Brain microvascular endothelial cell (primary cell): ENCODE data around the gene ITGB3BP.

Source experiments
- DNase-seq: peaks from one replicate; pipeline ENCODE4 v3.0.0-alpha.2; 2020
- H3K27ac ChIP-seq: fragments of 250-450 bp; sonication (Bioruptor Pico); 2 replicates; pipeline ENCODE4 v1.5.1; 2020; ENCODE audit warnings: mild to moderate bottlenecking, moderate library complexity
- H3K27me3 ChIP-seq: fragments of 250-450 bp; sonication (Bioruptor Pico); replicated peaks from 2 replicates; pipeline ENCODE4 v1.5.1; 2020; ENCODE audit warnings: mild to moderate bottlenecking
- H3K36me3 ChIP-seq: fragments of 250-450 bp; sonication (Bioruptor Pico); replicated peaks from 2 replicates; pipeline ENCODE4 v1.5.1; 2020; ENCODE audit warnings: mild to moderate bottlenecking
- H3K4me3 ChIP-seq: 2 replicates; pipeline ENCODE4 v1.5.1; 2011; ENCODE audit warnings: low read depth, mild to moderate bottlenecking, control low read depth, low read length, moderate library complexity
- in situ Hi-C: cut with HindIII; loops from 2 replicates; pipeline ENCODE4 v1.10.0; 2017; ENCODE audit warnings: low sequenced_read_pairs, low pct_ligation_motif_present
- TF ChIP-seq, protein P1 (sequence below): IDR thresholded peaks from 2 replicates; pipeline ENCODE4 v1.5.1; 2011; ENCODE audit warnings: low read depth, mild to moderate bottlenecking, moderate library complexity, low read length, control low read depth, inconsistent platforms; ENCODE audit errors: missing control alignments

The ITGB3BP gene

GRCh38 chr1:63466759-63467158, 56.3 kb downstream of the ITGB3BP start:
- H3K36me3 ChIP-seq, result no peaks in the 10 kb centered on the region
- no peak for DNase-seq
- H3K27ac ChIP-seq, result no peak overlapping the region
- TF ChIP-seq, protein P1, sequence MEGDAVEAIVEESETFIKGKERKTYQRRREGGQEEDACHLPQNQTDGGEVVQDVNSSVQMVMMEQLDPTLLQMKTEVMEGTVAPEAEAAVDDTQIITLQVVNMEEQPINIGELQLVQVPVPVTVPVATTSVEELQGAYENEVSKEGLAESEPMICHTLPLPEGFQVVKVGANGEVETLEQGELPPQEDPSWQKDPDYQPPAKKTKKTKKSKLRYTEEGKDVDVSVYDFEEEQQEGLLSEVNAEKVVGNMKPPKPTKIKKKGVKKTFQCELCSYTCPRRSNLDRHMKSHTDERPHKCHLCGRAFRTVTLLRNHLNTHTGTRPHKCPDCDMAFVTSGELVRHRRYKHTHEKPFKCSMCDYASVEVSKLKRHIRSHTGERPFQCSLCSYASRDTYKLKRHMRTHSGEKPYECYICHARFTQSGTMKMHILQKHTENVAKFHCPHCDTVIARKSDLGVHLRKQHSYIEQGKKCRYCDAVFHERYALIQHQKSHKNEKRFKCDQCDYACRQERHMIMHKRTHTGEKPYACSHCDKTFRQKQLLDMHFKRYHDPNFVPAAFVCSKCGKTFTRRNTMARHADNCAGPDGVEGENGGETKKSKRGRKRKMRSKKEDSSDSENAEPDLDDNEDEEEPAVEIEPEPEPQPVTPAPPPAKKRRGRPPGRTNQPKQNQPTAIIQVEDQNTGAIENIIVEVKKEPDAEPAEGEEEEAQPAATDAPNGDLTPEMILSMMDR, result no peak
- H3K4me3 ChIP-seq, result no peak overlapping the region
- in situ Hi-C loops, result no loop called here
- no peaks in the 10 kb centered on the region for H3K27me3 ChIP-seq

GRCh38 chr1:63466181-63466580, 56.8 kb downstream of the ITGB3BP start:
- DNase-seq, result no peak
- in situ Hi-C loops, result no loop called here
- Histone ChIP-seq H3K36me3 (no peaks in the 10 kb centered on the region), H3K27ac (no peak overlapping the region), H3K4me3 (no peak overlapping the region), H3K27me3 (no peaks in the 10 kb centered on the region)
- TF ChIP-seq, protein P1, result no peak

GRCh38 chr1:63463248-63463647, 59.8 kb downstream of the ITGB3BP start:
- TF ChIP-seq, protein P1, result no peak
- in situ Hi-C loops, result no loop called here
- Histone ChIP-seq H3K27me3 (no peaks in the 10 kb centered on the region), H3K4me3 (no peak overlapping the region), H3K36me3 (no peaks in the 10 kb centered on the region), H3K27ac (no peak overlapping the region)
- no peak for DNase-seq

DNA sequence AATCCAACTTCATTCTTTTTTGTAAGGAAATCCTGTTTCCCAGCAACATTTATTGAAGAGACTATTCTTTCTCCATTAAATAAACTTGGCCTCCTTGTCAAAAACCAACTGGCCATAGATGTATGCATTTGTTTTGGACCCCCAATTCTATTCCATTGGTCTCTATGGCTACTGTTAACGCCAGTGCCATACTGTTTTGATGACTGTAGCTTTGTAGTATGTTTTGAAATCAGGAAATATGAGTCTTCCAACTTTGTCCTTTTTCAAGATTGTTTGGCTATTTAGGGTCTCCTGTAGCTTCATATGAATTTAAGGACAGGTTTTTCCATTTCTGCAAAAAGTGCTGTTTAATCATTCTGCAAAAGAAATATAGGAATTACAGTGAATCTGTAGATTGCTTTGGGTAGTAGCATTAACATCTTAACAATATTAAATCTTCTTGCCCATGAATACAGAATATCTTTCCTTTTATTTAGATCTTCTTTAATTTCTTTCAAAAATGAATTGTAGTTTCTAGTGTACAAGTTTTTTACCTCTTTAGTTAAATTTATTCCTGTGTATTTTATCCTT, 61.3 kb downstream of the ITGB3BP start:
- TF ChIP-seq, protein P1, result no peak
- DNase-seq, result no peak
- in situ Hi-C loops, result no loop called here
- Histone ChIP-seq H3K27ac (no peak overlapping the region), H3K4me3 (no peak overlapping the region), H3K27me3 (no peaks in the 10 kb centered on the region), H3K36me3 (no peaks in the 10 kb centered on the region)

- H3K27ac ChIP-seq, result no peak overlapping the region
- H3K36me3 ChIP-seq, result no peaks in the 10 kb centered on the region
- in situ Hi-C loops, result no loop called here
- no peaks in the 10 kb centered on the region for H3K27me3 ChIP-seq
- no peak for DNase-seq
- TF ChIP-seq, protein P1, result no peak
- H3K4me3 ChIP-seq, result no peak overlapping the region
Observed at GRCh38 chr1:63458750-63459149, 64.3 kb downstream of the ITGB3BP start.

- no peak overlapping the region for H3K4me3 ChIP-seq
- in situ Hi-C loops, result no loop called here
- H3K36me3 ChIP-seq, result no peaks in the 10 kb centered on the region
- H3K27ac ChIP-seq, result no peak overlapping the region
- DNase-seq, result no peak
- no peaks in the 10 kb centered on the region for H3K27me3 ChIP-seq
- TF ChIP-seq, protein P1, result peak; percentile 24
Observed at GRCh38 chr1:63454269-63454668, 68.8 kb downstream of the ITGB3BP start.
